ENCODE measurements around the gene ATP5F1C. TPM values are rescaled to one million over a fixed set of nuclear protein-coding genes. Genes with fewer than 3 reads are reported as not detected.

Gene ATP5F1C
- total RNA-seq, 1 experiment from 2014 or later, result 467 TPM

GRCh38 chr10:7829289-7829834 is 41.4 kb downstream of the ATP5F1C start:
- DNase-seq (ENCODE audit: low spot score), result no peak
- in situ Hi-C loops (cut with HindIII; ENCODE audit: low sequenced_read_pairs), result no loop called here

GRCh38 chr10:7832060-7832459 is 44.1 kb downstream of the ATP5F1C start:
- no peak for DNase-seq (ENCODE audit: low spot score)
- in situ Hi-C loops (cut with HindIII; ENCODE audit: low sequenced_read_pairs), result no loop called here

GRCh38 chr10:7833210-7833609 is 45.2 kb downstream of the ATP5F1C start:
- in situ Hi-C loops (cut with HindIII; ENCODE audit: low sequenced_read_pairs), result no loop called here
- no peak for DNase-seq (ENCODE audit: low spot score)

- DNase-seq (ENCODE audit: low spot score), result no peak
- in situ Hi-C loops (cut with HindIII; ENCODE audit: low sequenced_read_pairs), result no loop called here
These were observed 46.3 kb downstream of the ATP5F1C start for GRCh38 chr10:7834262-7834661.

GRCh38 chr10:7836571-7836970 is 48.6 kb downstream of the ATP5F1C start:
- in situ Hi-C loops (cut with HindIII; ENCODE audit: low sequenced_read_pairs), result no loop called here
- no peak for DNase-seq (ENCODE audit: low spot score)

- in situ Hi-C loops (cut with HindIII; ENCODE audit: low sequenced_read_pairs), result no loop called here
- no peak for DNase-seq (ENCODE audit: low spot score)
These were observed 58.6 kb downstream of the ATP5F1C start for GRCh38 chr10:7846591-7846990.

- in situ Hi-C loops (cut with HindIII; ENCODE audit: low sequenced_read_pairs), result no loop called here
- DNase-seq (ENCODE audit: low spot score), result no peak
These were observed 65.4 kb downstream of the ATP5F1C start for GRCh38 chr10:7853226-7853842.

GRCh38 chr10:7853890-7854289 is 65.9 kb downstream of the ATP5F1C start:
- no peak for DNase-seq (ENCODE audit: low spot score)
- in situ Hi-C loops (cut with HindIII; ENCODE audit: low sequenced_read_pairs), result no loop called here

- in situ Hi-C loops (cut with HindIII; ENCODE audit: low sequenced_read_pairs), result no loop called here
These were observed 67.2 kb downstream of the ATP5F1C start for GRCh38 chr10:7855205-7855604.

GRCh38 chr10:7856678-7857077 is 68.7 kb downstream of the ATP5F1C start:
- in situ Hi-C loops (cut with HindIII; ENCODE audit: low sequenced_read_pairs), result no loop called here
- no peak for DNase-seq (ENCODE audit: low spot score)

More at GRCh38 chr10:7855205-7855604, 67.2 kb downstream of the ATP5F1C start:
- DNase-seq (ENCODE audit: low spot score), result no peak

- no peak for DNase-seq (ENCODE audit: low spot score)
- in situ Hi-C loops (cut with HindIII; ENCODE audit: low sequenced_read_pairs), result no loop called here
These were observed 69.3 kb downstream of the ATP5F1C start for GRCh38 chr10:7857262-7857661.

Other genes starting within 250 kb of the ATP5F1C start
- 3.0 TPM in 1 of 2 replicates, not detected in the other for gene ITIH5, start 121.2 kb upstream of the ATP5F1C start, total RNA-seq (2014; rRNA removed; shearing (Covaris generic))
- not detected in 2 replicates for gene ITIH2, start 84.9 kb upstream of the ATP5F1C start, total RNA-seq (2014; rRNA removed; shearing (Covaris generic))
- gene KIN, start 184 bp upstream of the ATP5F1C start, total RNA-seq (2014; rRNA removed; shearing (Covaris generic)), result 12.4 and 15.4 TPM in 2 replicates
- gene TAF3, start 30.3 kb downstream of the ATP5F1C start, total RNA-seq (2014; rRNA removed; shearing (Covaris generic)), result 1.3 and 1.8 TPM in 2 replicates